Sigmoid colon (tissue), 7 donors: ENCODE data around the gene ASB18. TPM values are rescaled to one million over a fixed set of nuclear protein-coding genes. Genes with fewer than 3 reads are reported as not detected.
"Not testable (repeated sequence)": the region's sequence is repeated elsewhere in the genome, so short reads cannot be mapped to it uniquely, and the experiment has no call there.

Source experiments
- DNase-seq: peaks from one replicate; pipeline ENCODE4 v3.0.0-alpha.2; 2019
- H3K27ac ChIP-seq, 4 donors: fragments of 200-600 bp; sonication (generic); one replicate each; pipeline ENCODE4 v1.5.1; 2016 to 2019; ENCODE audit warnings: mild to moderate bottlenecking in 1 of 4
- H3K27me3 ChIP-seq, 3 donors: fragments of 200-600 bp; sonication (generic); one replicate each; pipeline ENCODE4 v1.5.1; 2019; ENCODE audit warnings: mild to moderate bottlenecking in 1 of 3
- H3K36me3 ChIP-seq, 4 donors: fragments of 200-600 bp; sonication (generic); one replicate each; pipeline ENCODE4 v1.5.1; 2016 to 2019
- H3K4me1 ChIP-seq, 4 donors: fragments of 200-600 bp; sonication (generic); one replicate each; pipeline ENCODE4 v1.5.1; 2017 to 2019
- H3K4me3 ChIP-seq, 4 donors: fragments of 200-600 bp; sonication (generic); one replicate each; pipeline ENCODE4 v1.5.1; 2017 to 2019; ENCODE audit warnings: mild to moderate bottlenecking in 2 of 4, moderate library complexity in 1 of 4
- H3K9me3 ChIP-seq, 4 donors: fragments of 200-600 bp in 3 of 4; sonication (generic) in 3 of 4; one replicate each; pipeline versions ENCODE4 v1.5.1 to v1.6.1; 2013 to 2019
- CTCF ChIP-seq, 4 experiments: fragments of 450-650 bp in 3 of 4; fragments of 200-600 bp in 1 of 4; IDR thresholded peaks; one replicate each; pipeline ENCODE4 v1.5.1; 2016 to 2019; ENCODE audit warnings: antibody characterized with exemption in 4 of 4, mild to moderate bottlenecking in 3 of 4, moderate library complexity in 2 of 4
- EP300 ChIP-seq, 4 donors: sonication (generic); formaldehyde crosslinking; IDR thresholded peaks; one replicate each; pipeline ENCODE4 v1.6.1; 2017; ENCODE audit warnings: antibody characterized with exemption in 4 of 4
- POLR2A ChIP-seq, 2 donors: fragments of 450-650 bp; IDR thresholded peaks; one replicate each; pipeline ENCODE4 v1.6.1; 2016; ENCODE audit warnings: antibody characterized with exemption in 2 of 2, mild to moderate bottlenecking in 2 of 2, moderate library complexity in 2 of 2
- POLR2AphosphoS5 ChIP-seq, 4 donors: sonication (generic); formaldehyde crosslinking; IDR thresholded peaks; one replicate each; pipeline ENCODE4 v1.6.1; 2017; ENCODE audit warnings: antibody characterized with exemption in 4 of 4
- WGBS, 2 donors: extraction: QIAGEN DNeasy Blood & Tissue Kit; methylation state at CpG; one replicate each; pipeline ENCODE4 v1.1.7; 2013; 5-methylcytosine and 5-hydroxymethylcytosine counted together
- intact Hi-C: fragments of 100-400 bp; cut with DNase I; formaldehyde crosslinking; loops from one replicate; pipeline ENCODE4 v1.15.1; 2023
- polyA plus RNA-seq, 3 donors: library from polyadenylated mRNA; stranded (reverse); fragments of 200-250 nt; gene quantifications; one replicate each; pipeline ENCODE4 v1.2.3, GENCODE V29; 2013
- total RNA-seq, 4 donors: library from RNA; depleted of rRNA; stranded (reverse); fragments of >200 nt; gene quantifications; one replicate each; pipeline ENCODE4 v1.1.0, GENCODE V29; 2016
- donor health status: healthy with polysubstance abuse.
- donor health status: Bipolar disorder and iron deficiency.
- donor health status: healthy.

Gene ASB18
- total and polyA plus RNA-seq, 7 donors: not detected

GRCh38 chr2:236289766-236290462 is 25.7 kb upstream of the ASB18 start:
- DNase-seq: no peak
- WGBS, 2 donors: 70 to 73% methylated on average over 9 of the region's 9 CpGs
- no peak overlapping the region for H3K4me3 ChIP-seq
- intact Hi-C loops: no loop called here
- peaks cover 0 to 10% (median 0%) of the 10 kb centered on the region in 3 donors for H3K27me3 ChIP-seq
- H3K9me3 ChIP-seq: no peaks in the 10 kb centered on the region
- TF ChIP-seq POLR2AphosphoS5 (IDR thresholded peaks at IDR 0.05): no peak
- no peak for TF ChIP-seq CTCF (IDR thresholded peaks at IDR 0.05)
- TF ChIP-seq EP300 (IDR thresholded peaks at IDR 0.05): no peak
- no peak for TF ChIP-seq POLR2A (IDR thresholded peaks at IDR 0.05)
- no peaks in the 10 kb centered on the region for H3K4me1 ChIP-seq
- H3K36me3 ChIP-seq: no peaks in the 10 kb centered on the region
- no peak overlapping the region for H3K27ac ChIP-seq

- H3K27ac ChIP-seq, H3K4me3 ChIP-seq, intact Hi-C loops, H3K36me3 ChIP-seq, DNase-seq, H3K4me1 ChIP-seq, H3K9me3 ChIP-seq: not testable (repeated sequence)
- peaks cover 0 to 10% (median 0%) of the 10 kb centered on the region in 3 donors for H3K27me3 ChIP-seq
- 6 to 8% methylated on average over 1 of the region's 1 CpG for WGBS, 2 donors
Measured at GRCh38 chr2:236288373-236288772, 24.2 kb upstream of the ASB18 start.

GRCh38 chr2:236287656-236288055 is 23.4 kb upstream of the ASB18 start:
- no peak overlapping the region for H3K27ac ChIP-seq
- 84 to 86% methylated on average over 6 of the region's 6 CpGs for WGBS, 2 donors
- no peak overlapping the region for H3K4me3 ChIP-seq

GRCh38 chr2:236286873-236287545 is 22.8 kb upstream of the ASB18 start:
- TF ChIP-seq CTCF (IDR thresholded peaks at IDR 0.05) (no peak), POLR2A (IDR thresholded peaks at IDR 0.05) (no peak), EP300 (IDR thresholded peaks at IDR 0.05) (no peak), POLR2AphosphoS5 (IDR thresholded peaks at IDR 0.05) (no peak)
- peaks cover 0 to 10% (median 0%) of the 10 kb centered on the region in 3 donors for H3K27me3 ChIP-seq
- no peak overlapping the region for H3K27ac ChIP-seq
- 86 to 89% methylated on average over 7 of the region's 7 CpGs for WGBS, 2 donors
- H3K9me3 ChIP-seq: peaks cover 0 to 4% (median 0%) of the 10 kb centered on the region in 4 donors
- no peak overlapping the region for H3K4me3 ChIP-seq
- no peak for DNase-seq
- intact Hi-C loops: no loop called here
- no peaks in the 10 kb centered on the region for H3K36me3 ChIP-seq
- no peaks in the 10 kb centered on the region for H3K4me1 ChIP-seq

More at GRCh38 chr2:236287656-236288055, 23.4 kb upstream of the ASB18 start:
- TF ChIP-seq POLR2A (IDR thresholded peaks at IDR 0.05) (no peak), CTCF (IDR thresholded peaks at IDR 0.05) (no peak), EP300 (IDR thresholded peaks at IDR 0.05) (no peak), POLR2AphosphoS5 (IDR thresholded peaks at IDR 0.05) (no peak)
- intact Hi-C loops: no loop called here
- H3K4me1 ChIP-seq: no peaks in the 10 kb centered on the region
- DNase-seq: no peak
- peaks cover 0 to 10% (median 0%) of the 10 kb centered on the region in 3 donors for H3K27me3 ChIP-seq
- H3K36me3 ChIP-seq: no peaks in the 10 kb centered on the region
- H3K9me3 ChIP-seq: peaks cover 0 to 4% (median 0%) of the 10 kb centered on the region in 4 donors

- Histone ChIP-seq H3K9me3 (peaks cover 0 to 4% (median 0%) of the 10 kb centered on the region in 4 donors), H3K27ac (no peak overlapping the region), H3K27me3 (peaks cover 0 to 5% (median 0%) of the 10 kb centered on the region in 3 donors), H3K36me3 (no peaks in the 10 kb centered on the region), H3K4me3 (no peak overlapping the region), H3K4me1 (no peaks in the 10 kb centered on the region)
- WGBS, 2 donors: 79 to 80% methylated on average over 1 of the region's 1 CpG
- no peak for DNase-seq
- no peak for TF ChIP-seq POLR2AphosphoS5 (IDR thresholded peaks at IDR 0.05)
- no peak for TF ChIP-seq EP300 (IDR thresholded peaks at IDR 0.05)
- TF ChIP-seq CTCF (IDR thresholded peaks at IDR 0.05): no peak
- no peak for TF ChIP-seq POLR2A (IDR thresholded peaks at IDR 0.05)
- intact Hi-C loops: no loop called here
Measured at GRCh38 chr2:236284208-236284607, 20.0 kb upstream of the ASB18 start.
